LNCaP clone FGC (cell line): ENCODE data around the gene S100A3.

Experiments
- DNase-seq: peaks from one replicate; pipeline ENCODE4 v3.0.0-alpha.2; 2011; ENCODE audit warnings: low read depth
- H3K4me3 ChIP-seq: 2 replicates; pipeline ENCODE4 v1.5.1; 2011; ENCODE audit warnings: mild to moderate bottlenecking, low read depth, low read length, control low read depth
- TF ChIP-seq, protein P1 (sequence below): IDR thresholded peaks from 2 replicates; pipeline ENCODE4 v1.5.1; 2012; ENCODE audit warnings: mild to moderate bottlenecking; ENCODE audit not compliant: control insufficient read depth, insufficient read depth; ENCODE audit errors: extremely low read depth

The S100A3 gene

GRCh38 chr1:153546796-153547559, 2.1 kb downstream of the S100A3 start:
- H3K4me3 ChIP-seq: no peak overlapping the region
- no peak for DNase-seq
- TF ChIP-seq, protein P1, sequence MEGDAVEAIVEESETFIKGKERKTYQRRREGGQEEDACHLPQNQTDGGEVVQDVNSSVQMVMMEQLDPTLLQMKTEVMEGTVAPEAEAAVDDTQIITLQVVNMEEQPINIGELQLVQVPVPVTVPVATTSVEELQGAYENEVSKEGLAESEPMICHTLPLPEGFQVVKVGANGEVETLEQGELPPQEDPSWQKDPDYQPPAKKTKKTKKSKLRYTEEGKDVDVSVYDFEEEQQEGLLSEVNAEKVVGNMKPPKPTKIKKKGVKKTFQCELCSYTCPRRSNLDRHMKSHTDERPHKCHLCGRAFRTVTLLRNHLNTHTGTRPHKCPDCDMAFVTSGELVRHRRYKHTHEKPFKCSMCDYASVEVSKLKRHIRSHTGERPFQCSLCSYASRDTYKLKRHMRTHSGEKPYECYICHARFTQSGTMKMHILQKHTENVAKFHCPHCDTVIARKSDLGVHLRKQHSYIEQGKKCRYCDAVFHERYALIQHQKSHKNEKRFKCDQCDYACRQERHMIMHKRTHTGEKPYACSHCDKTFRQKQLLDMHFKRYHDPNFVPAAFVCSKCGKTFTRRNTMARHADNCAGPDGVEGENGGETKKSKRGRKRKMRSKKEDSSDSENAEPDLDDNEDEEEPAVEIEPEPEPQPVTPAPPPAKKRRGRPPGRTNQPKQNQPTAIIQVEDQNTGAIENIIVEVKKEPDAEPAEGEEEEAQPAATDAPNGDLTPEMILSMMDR: no peak

- DNase-seq: no peak
- TF ChIP-seq, protein P1: no peak
- H3K4me3 ChIP-seq: no peak overlapping the region
These were observed 2.7 kb downstream of the S100A3 start for GRCh38 chr1:153546371-153546770.

DNA sequence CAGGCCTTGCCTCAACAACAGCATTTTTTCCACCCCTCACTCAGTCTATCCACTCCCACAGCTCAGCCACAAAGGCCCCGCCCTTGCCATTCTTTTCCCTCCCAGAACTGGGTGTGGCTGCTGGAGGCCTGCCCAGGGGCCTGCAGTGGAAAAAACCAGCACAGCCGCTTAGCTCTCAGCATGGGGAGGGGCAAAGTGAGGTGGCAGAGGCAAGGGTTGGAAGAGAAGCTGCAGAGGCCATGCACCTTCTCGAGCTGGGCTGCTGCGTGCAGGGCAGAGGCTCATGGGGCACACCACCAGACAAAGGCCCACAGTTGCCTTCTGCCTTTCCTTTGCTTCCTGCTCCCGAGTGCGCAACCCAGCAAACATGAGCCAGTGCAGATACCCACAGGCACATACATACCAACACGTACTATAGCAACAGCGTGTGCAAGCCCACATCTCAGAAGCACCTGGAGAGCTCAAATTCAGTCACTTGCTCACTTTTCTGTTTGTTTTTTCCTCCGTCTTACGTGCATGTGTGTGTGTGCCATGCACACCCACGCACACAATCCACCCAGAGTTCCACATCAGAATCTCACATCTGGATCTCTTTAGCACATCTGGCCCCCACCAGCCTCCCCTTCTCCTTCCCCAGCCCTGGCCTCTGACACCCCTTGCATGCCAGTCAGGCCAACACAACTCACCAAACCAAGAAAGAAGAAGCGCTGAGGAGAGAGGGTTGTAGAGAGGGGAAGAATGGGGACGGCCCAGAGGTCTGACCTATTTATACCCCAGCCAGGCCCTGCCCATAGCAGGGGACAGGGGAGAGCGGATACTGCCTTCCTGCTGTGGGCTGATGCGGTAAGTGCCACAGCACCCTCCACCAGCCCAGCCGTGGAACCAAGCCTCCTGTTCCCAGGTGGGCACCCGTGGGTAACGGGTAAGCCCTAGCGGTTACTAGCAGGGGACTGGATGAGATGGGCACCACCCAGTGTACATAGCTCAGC, 3.7 kb downstream of the S100A3 start, which contains the start of gene S100A4:
S100A4 (minus strand) TSS at position 740 of the 989 bp plus-strand sequence. CDS start 1,012 bp downstream, outside the sequence.
- peak; percentile 77 for DNase-seq
- TF ChIP-seq, protein P1: no peak
- H3K4me3 ChIP-seq: no peak within 1 kb of the TSS

DNA sequence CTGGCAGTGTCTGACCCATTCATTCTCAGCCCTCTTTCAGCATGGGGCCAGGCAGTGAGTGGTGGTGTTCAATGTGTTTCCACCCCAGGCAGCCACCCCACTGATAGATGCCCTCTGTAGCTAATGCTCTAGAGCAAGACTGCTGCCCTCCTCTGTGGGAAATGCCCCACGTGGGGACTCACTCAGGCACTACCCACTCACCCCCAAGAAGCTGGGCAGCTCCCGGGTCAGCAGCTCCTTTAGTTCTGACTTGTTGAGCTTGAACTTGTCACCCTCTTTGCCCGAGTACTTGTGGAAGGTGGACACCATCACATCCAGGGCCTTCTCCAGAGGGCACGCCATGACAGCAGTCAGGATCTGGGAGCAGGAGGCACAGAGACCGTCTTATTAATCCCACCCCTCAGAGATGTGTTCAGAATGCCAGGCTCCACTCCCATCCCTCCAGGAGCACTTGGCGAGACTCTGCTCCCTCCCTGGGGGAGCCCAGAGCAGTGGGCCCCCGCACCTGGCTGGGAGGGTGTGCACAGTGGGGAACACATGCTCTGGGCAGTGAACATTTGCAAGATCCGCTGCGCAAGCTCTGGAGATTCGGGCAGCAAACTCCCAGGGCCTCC, 4.5 kb downstream of the S100A3 start:
- TF ChIP-seq, protein P1: no peak
- no peak overlapping the region for H3K4me3 ChIP-seq
- no peak for DNase-seq

GRCh38 chr1:153543736-153544135, 5.3 kb downstream of the S100A3 start:
- no peak for DNase-seq
- H3K4me3 ChIP-seq: no peak overlapping the region
- TF ChIP-seq, protein P1: no peak

DNA sequence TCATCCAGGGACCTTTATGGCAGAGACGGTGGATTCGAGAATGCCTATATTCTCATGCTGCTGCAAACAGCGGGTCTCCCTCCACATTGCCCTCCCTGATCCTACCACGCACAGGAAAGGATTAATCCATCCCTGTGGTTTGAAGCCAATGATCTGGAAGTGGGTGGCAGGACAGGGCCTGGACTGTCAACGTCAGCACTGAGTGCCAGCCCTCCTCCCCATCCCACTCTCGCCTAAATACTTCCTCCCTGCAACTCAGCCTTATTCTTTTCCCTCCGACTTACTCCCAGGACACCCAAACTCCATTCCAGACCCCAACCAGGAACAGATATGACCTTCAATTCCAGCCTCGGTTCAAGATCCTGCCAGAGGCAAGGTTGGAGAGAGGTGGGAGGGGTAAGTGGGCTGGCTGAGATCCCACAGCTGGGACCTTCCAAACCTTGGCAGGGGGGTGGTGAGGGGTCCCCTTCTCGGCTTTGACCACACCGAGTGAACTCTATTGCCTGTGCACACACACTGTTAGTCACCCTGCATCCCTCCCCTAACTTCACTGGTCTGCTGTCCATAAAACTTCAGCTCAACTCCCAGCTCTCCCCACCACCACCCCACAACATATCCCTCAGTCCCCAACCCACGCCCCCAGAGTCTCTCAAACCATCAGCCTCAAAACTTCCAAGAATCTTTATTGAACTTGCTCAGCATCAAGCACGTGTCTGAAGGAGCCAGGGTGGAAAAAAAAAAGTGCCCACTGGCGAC, 5.9 kb downstream of the S100A3 start:
- TF ChIP-seq, protein P1: no peak
- no peak overlapping the region for H3K4me3 ChIP-seq
- no peak for DNase-seq
